PC-3 (cell line): ENCODE measurements around the gene SLC22A1. TPM values are rescaled to one million over a fixed set of nuclear protein-coding genes. Genes with fewer than 3 reads are reported as not detected.
A peak's percentile ranks its signal among the peaks of the same experiment; 100 is the strongest.

Source experiments
- ATAC-seq: fragments of 200-7000 bp; cut with Tn5 transposase; 2 replicates; pipeline ENCODE4 v1.9.1; 2020; ENCODE audit warnings: mild to moderate bottlenecking, moderate library complexity
- BruUV-seq: library from RNA; stranded (reverse); fragments of 400-500 nt; replicated peaks from 2 replicates; lab custom pipeline; 2021; lab: Mats Ljungman, UMichigan
- CTCF ChIA-PET: fragments of 300-600 bp; sonication (Branson Sonifier 250); formaldehyde crosslinking; loops from one replicate; lab custom pipeline; 2022; ENCODE audit warnings: antibody characterized with exemption; lab: Charles Lee
- POLR2A ChIA-PET: fragments of 300-600 bp; sonication (Branson Sonifier 250); formaldehyde crosslinking; loops from one replicate; lab custom pipeline; 2022; ENCODE audit warnings: antibody characterized with exemption; ENCODE audit not compliant: unreplicated experiment; lab: Charles Lee
- DNase-seq: peaks from one replicate; pipeline ENCODE4 v3.0.0-alpha.2; 2015
- H2AFZ ChIP-seq: fragments of 300-600 bp; sonication (generic); 2 replicates; pipeline ENCODE4 v1.6.0; 2016; ENCODE audit warnings: antibody characterized with exemption, low read length
- H3F3A ChIP-seq: fragments of 300-600 bp; sonication (generic); one replicate; pipeline ENCODE4 v1.6.0; 2017; ENCODE audit warnings: antibody characterized with exemption, low read length, control low read depth, mild to moderate bottlenecking; ENCODE audit not compliant: unreplicated experiment
- H3K27ac ChIP-seq: fragments of 300-600 bp; sonication (generic); 2 replicates; pipeline ENCODE4 v1.5.1; 2016; ENCODE audit warnings: mild to moderate bottlenecking, low read length
- H3K27me3 ChIP-seq: fragments of 300-600 bp; sonication (generic); 2 replicates; pipeline ENCODE4 v1.6.1; 2016; ENCODE audit warnings: low read length, mixed read lengths
- H3K36me3 ChIP-seq: fragments of 300-600 bp; sonication (generic); 2 replicates; pipeline ENCODE4 v1.6.1; 2016; ENCODE audit warnings: low read depth, mixed run types, low read length, mixed read lengths
- H3K4me1 ChIP-seq: fragments of 300-600 bp; sonication (generic); 2 replicates; pipeline ENCODE4 v1.5.1; 2016; ENCODE audit warnings: low read length; ENCODE audit not compliant: insufficient read depth
- H3K4me2 ChIP-seq: fragments of 300-600 bp; sonication (generic); 2 replicates; pipeline ENCODE4 v1.6.0; 2016; ENCODE audit warnings: low read length
- H3K4me3 ChIP-seq: fragments of 300-600 bp; sonication (generic); 2 replicates; pipeline ENCODE4 v1.5.1; 2016; ENCODE audit warnings: mild to moderate bottlenecking, low read length, mixed read lengths
- H3K79me2 ChIP-seq: fragments of 300-600 bp; sonication (generic); 2 replicates; pipeline ENCODE4 v1.6.1; 2017; ENCODE audit warnings: low read length, mixed read lengths
- H3K9ac ChIP-seq: fragments of 300-600 bp; sonication (generic); 2 replicates; pipeline ENCODE4 v1.6.0; 2016; ENCODE audit warnings: mild to moderate bottlenecking, low read length
- H3K9me2 ChIP-seq: fragments of 300-600 bp; sonication (generic); replicated peaks from 2 replicates; pipeline ENCODE4 v1.6.1; 2016; ENCODE audit warnings: mixed run types, low read length, mixed read lengths
- H3K9me3 ChIP-seq: fragments of 300-600 bp; sonication (generic); 2 replicates; pipeline ENCODE4 v1.6.1; 2016; ENCODE audit warnings: low read length, mixed read lengths
- H4K20me1 ChIP-seq: fragments of 300-600 bp; sonication (generic); 2 replicates; pipeline ENCODE4 v1.6.1; 2016; ENCODE audit warnings: low read length, mixed read lengths
- CTCF ChIP-seq: fragments of 300-600 bp; sonication (generic); conservative IDR thresholded peaks from 2 replicates; pipeline ENCODE4 v1.5.1; 2017; ENCODE audit warnings: antibody characterized with exemption, low read depth, mild to moderate bottlenecking, low read length
- EZH2 ChIP-seq: fragments of 300-600 bp; sonication (generic); IDR thresholded peaks from one replicate; pipeline ENCODE4 v1.6.1; 2017; ENCODE audit warnings: antibody characterized with exemption, mild to moderate bottlenecking, low read length; ENCODE audit not compliant: unreplicated experiment
- EZH2phosphoT487 ChIP-seq: fragments of 300-600 bp; sonication (generic); IDR thresholded peaks from 2 replicates; pipeline ENCODE4 v1.6.1; 2018; ENCODE audit warnings: mild to moderate bottlenecking, antibody characterized with exemption, low read length, borderline replicate concordance
- intact Hi-C: fragments of 100-400 bp; cut with micrococcal nuclease; formaldehyde crosslinking; loops from 2 replicates; pipeline ENCODE4 v1.9.0; 2023
- total RNA-seq: library from RNA; depleted of rRNA; stranded (reverse); fragments of >200 nt; gene quantifications from 2 replicates; pipeline ENCODE4 v1.2.3, GENCODE V29; 2014

The SLC22A1 gene
- total RNA-seq, 1 experiment from 2014 or later: 10.2 TPM

GRCh38 chr6:160137989-160138835, 16.6 kb downstream of the SLC22A1 start:
- H3K36me3 ChIP-seq: no peaks in the 10 kb centered on the region
- H3K27me3 ChIP-seq: no peaks in the 10 kb centered on the region
- ChIA-PET CTCF (interaction anchor here (0.6 to 1.4 kb wide), 4 partner anchors 29 to 396 kb away, joined by 3 to 9 read pairs (median 4); no protein-coding TSS in a partner anchor), POLR2A (no interaction called here)
- H2AFZ ChIP-seq: no peak overlapping the region
- H3K79me2 ChIP-seq: no peaks in the 10 kb centered on the region
- H3K27ac ChIP-seq: peak overlapping the region; percentile 70
- BruUV-seq: no TSS peak
- TF ChIP-seq EZH2 (no peak), CTCF (peak; percentile 79), EZH2phosphoT487 (no peak)
- H3K4me3 ChIP-seq: no peak overlapping the region
- H3F3A ChIP-seq: no peaks in the 10 kb centered on the region
- intact Hi-C loops: loop anchor here (1.0 to 5.0 kb wide), 4 partner anchors 22 to 318 kb away; no protein-coding TSS in a partner anchor
- ATAC-seq: peak; percentile 13; the same call in 1 of the 2 replicates
- H3K4me2 ChIP-seq: 0 out of 2 replicates have a peak overlapping the region, but pooled peaks have one; percentile 45
- peaks cover 31% of the 10 kb centered on the region for H3K4me1 ChIP-seq
- peak; percentile 74 for DNase-seq
- no peaks in the 10 kb centered on the region for H4K20me1 ChIP-seq
- no peaks in the 10 kb centered on the region for H3K9me3 ChIP-seq
- no peak overlapping the region for H3K9ac ChIP-seq
- no peaks in the 10 kb centered on the region for H3K9me2 ChIP-seq

GRCh38 chr6:160138839-160139419, 17.3 kb downstream of the SLC22A1 start:
- peak overlapping the region; percentile 45 for H3K4me2 ChIP-seq
- no peaks in the 10 kb centered on the region for H3K36me3 ChIP-seq
- no peaks in the 10 kb centered on the region for H4K20me1 ChIP-seq
- peak overlapping the region; percentile 70 for H3K27ac ChIP-seq
- H3K4me1 ChIP-seq: peaks cover 31% of the 10 kb centered on the region
- no peaks in the 10 kb centered on the region for H3K9me2 ChIP-seq
- ATAC-seq: no peak
- no peak for DNase-seq
- no peak for TF ChIP-seq EZH2
- TF ChIP-seq CTCF: no peak
- TF ChIP-seq EZH2phosphoT487: no peak
- H2AFZ ChIP-seq: no peak overlapping the region
- BruUV-seq: no TSS peak
- no peaks in the 10 kb centered on the region for H3K9me3 ChIP-seq
- H3F3A ChIP-seq: no peaks in the 10 kb centered on the region
- no peak overlapping the region for H3K4me3 ChIP-seq
- ChIA-PET POLR2A (no interaction called here), CTCF (interaction anchor here (0.6 to 1.4 kb wide), 4 partner anchors 29 to 395 kb away, joined by 3 to 9 read pairs (median 4); no protein-coding TSS in a partner anchor)
- no peaks in the 10 kb centered on the region for H3K27me3 ChIP-seq
- H3K9ac ChIP-seq: peak overlapping the region; percentile 19; the same call in 1 of the 2 replicates
- no peaks in the 10 kb centered on the region for H3K79me2 ChIP-seq
- intact Hi-C loops: loop anchor here (1.0 to 5.0 kb wide), 4 partner anchors 21 to 317 kb away; no protein-coding TSS in a partner anchor
